Mesenchymal stem cell (in vitro differentiated cells and primary cell): ENCODE data around the gene AGBL5.

Experiments
- DNase-seq: peaks from one replicate; pipeline ENCODE4 v3.0.0-alpha.2; 2013
- H2AFZ ChIP-seq: one replicate; pipeline ENCODE4 v1.6.1; 2013; ENCODE audit warnings: low read depth, mild to moderate bottlenecking, control low read depth, inconsistent platforms, low read length, moderate library complexity
- H2AK5ac ChIP-seq: 2 replicates; pipeline ENCODE4 v1.6.1; 2013; ENCODE audit warnings: low read length, moderate library complexity, mild to moderate bottlenecking, inconsistent platforms; ENCODE audit not compliant: severe bottlenecking
- H2BK120ac ChIP-seq: one replicate; pipeline ENCODE4 v1.6.1; 2013; ENCODE audit warnings: low read depth, mild to moderate bottlenecking, inconsistent platforms, low read length, moderate library complexity
- H2BK12ac ChIP-seq, 2 experiments: one replicate each; pipeline ENCODE4 v1.6.1; 2013; ENCODE audit warnings: inconsistent platforms in 2 of 2, low read length in 2 of 2, mild to moderate bottlenecking in 2 of 2, moderate library complexity in 2 of 2, control low read depth in 1 of 2
- H2BK15ac ChIP-seq: one replicate; pipeline ENCODE4 v1.6.1; 2013; ENCODE audit warnings: mild to moderate bottlenecking, low read depth, inconsistent platforms; ENCODE audit not compliant: poor library complexity, severe bottlenecking
- H2BK5ac ChIP-seq: 2 replicates; pipeline ENCODE4 v1.6.1; 2013; ENCODE audit warnings: low read depth, mild to moderate bottlenecking, low read length, control low read depth, inconsistent platforms; ENCODE audit not compliant: poor library complexity, severe bottlenecking
- H3K14ac ChIP-seq, 2 experiments: one replicate each; pipeline ENCODE4 v1.6.1; 2013; ENCODE audit warnings: inconsistent platforms in 2 of 2, low read length in 2 of 2, control low read depth in 1 of 2, mild to moderate bottlenecking in 1 of 2, moderate library complexity in 1 of 2
- H3K18ac ChIP-seq, 2 experiments: one replicate each; pipeline ENCODE4 v1.6.1; 2013; ENCODE audit warnings: inconsistent platforms in 2 of 2, low read length in 2 of 2, control low read depth in 1 of 2, low read depth in 1 of 2, mild to moderate bottlenecking in 1 of 2
- H3K23ac ChIP-seq, 2 experiments: one replicate each; pipeline ENCODE4 v1.6.1; 2013; ENCODE audit warnings: inconsistent platforms in 2 of 2, low read length in 2 of 2, mild to moderate bottlenecking in 2 of 2, moderate library complexity in 2 of 2, control low read depth in 1 of 2
- H3K27ac ChIP-seq: 2 replicates; pipeline ENCODE4 v1.5.1; 2013; ENCODE audit warnings: mild to moderate bottlenecking, moderate library complexity, low read length, control low read depth, inconsistent platforms; ENCODE audit not compliant: poor library complexity, severe bottlenecking
- H3K27me3 ChIP-seq, 2 experiments: 2 replicates each; pipeline versions ENCODE4 v1.6.1 to v1.7.0; 2013; ENCODE audit warnings: low read length in 2 of 2, mild to moderate bottlenecking in 2 of 2, moderate library complexity in 2 of 2, control low read depth in 1 of 2, inconsistent platforms in 1 of 2; ENCODE audit not compliant: control insufficient read depth in 1 of 2, insufficient read depth in 1 of 2
- H3K36me3 ChIP-seq, 2 experiments: 2 replicates each; pipeline versions ENCODE4 v1.6.1 to v1.7.0; 2013; ENCODE audit warnings: low read length in 2 of 2, control low read depth in 1 of 2, inconsistent platforms in 1 of 2, low read depth in 1 of 2, mild to moderate bottlenecking in 1 of 2; ENCODE audit not compliant: insufficient read depth in 2 of 2, control insufficient read depth in 1 of 2
- H3K4ac ChIP-seq, 2 experiments: one replicate each; pipeline ENCODE4 v1.6.1; 2013; ENCODE audit warnings: inconsistent platforms in 2 of 2, low read length in 2 of 2, mild to moderate bottlenecking in 2 of 2, moderate library complexity in 2 of 2, control low read depth in 1 of 2, low read depth in 1 of 2
- H3K4me1 ChIP-seq: 2 replicates; pipeline ENCODE4 v1.6.1; 2013; ENCODE audit warnings: low read depth, low read length, control low read depth; ENCODE audit not compliant: control insufficient read depth, insufficient read depth
- H3K4me2 ChIP-seq: 2 replicates; pipeline ENCODE4 v1.6.1; 2013; ENCODE audit warnings: low read length, mild to moderate bottlenecking, inconsistent platforms; ENCODE audit not compliant: poor library complexity, severe bottlenecking
- H3K4me3 ChIP-seq, 2 experiments: 2 replicates each; pipeline versions ENCODE4 v1.5.1 to v1.7.0; 2013; ENCODE audit warnings: low read length in 2 of 2, mild to moderate bottlenecking in 2 of 2, control low read depth in 1 of 2, low read depth in 1 of 2; ENCODE audit not compliant: insufficient read depth in 1 of 2
- H3K79me1 ChIP-seq: replicated peaks from 2 replicates; pipeline ENCODE4 v1.6.1; 2013; ENCODE audit warnings: mild to moderate bottlenecking, control low read depth, low read length, inconsistent platforms; ENCODE audit not compliant: poor library complexity, severe bottlenecking
- H3K9ac ChIP-seq: 2 replicates; pipeline ENCODE4 v1.7.0; 2013; ENCODE audit warnings: mild to moderate bottlenecking, low read length, moderate library complexity
- H3K9me3 ChIP-seq: 2 replicates; pipeline ENCODE4 v1.7.0; 2013; ENCODE audit warnings: mild to moderate bottlenecking, low read length; ENCODE audit not compliant: control insufficient read depth
- H4K8ac ChIP-seq: one replicate; pipeline ENCODE4 v1.6.1; 2013; ENCODE audit warnings: inconsistent platforms, mild to moderate bottlenecking, low read length, moderate library complexity
- H4K91ac ChIP-seq: one replicate; pipeline ENCODE4 v1.6.1; 2013; ENCODE audit warnings: mild to moderate bottlenecking, low read length, inconsistent platforms
- WGBS: methylation state at CpG from one replicate; pipeline ENCODE4 v1.1.7; 2013; ENCODE audit warnings: mixed read lengths; 5-methylcytosine and 5-hydroxymethylcytosine counted together

AGBL5 gene

GRCh38 chr2:27009083-27009482 is 42.4 kb upstream of the AGBL5 start:
- peaks cover 0 to 3% of the 10 kb centered on the region in 2 experiments for H3K36me3 ChIP-seq
- H2BK5ac ChIP-seq, result no peak overlapping the region
- H2BK12ac ChIP-seq, result no peak overlapping the region
- H4K91ac ChIP-seq, result no peak overlapping the region
- no peak overlapping the region for H2AK5ac ChIP-seq
- no peak overlapping the region for H3K23ac ChIP-seq
- no peak overlapping the region for H3K4ac ChIP-seq
- H2BK120ac ChIP-seq, result no peak overlapping the region
- H3K4me2 ChIP-seq, result no peak overlapping the region
- H3K4me3 ChIP-seq, result no peak overlapping the region
- peaks cover 0 to 14% of the 10 kb centered on the region in 2 experiments for H3K27me3 ChIP-seq
- H2AFZ ChIP-seq, result no peak overlapping the region
- no peak overlapping the region for H3K18ac ChIP-seq
- H4K8ac ChIP-seq, result no peak overlapping the region
- H3K14ac ChIP-seq, result no peak overlapping the region
- peaks cover 3% of the 10 kb centered on the region for H3K4me1 ChIP-seq
- no peaks in the 10 kb centered on the region for H3K9me3 ChIP-seq
- H3K27ac ChIP-seq, result no peak overlapping the region
- no peak overlapping the region for H3K9ac ChIP-seq
- no peak for DNase-seq
- H2BK15ac ChIP-seq, result no peak overlapping the region
- H3K79me1 ChIP-seq, result no peaks in the 10 kb centered on the region

DNA sequence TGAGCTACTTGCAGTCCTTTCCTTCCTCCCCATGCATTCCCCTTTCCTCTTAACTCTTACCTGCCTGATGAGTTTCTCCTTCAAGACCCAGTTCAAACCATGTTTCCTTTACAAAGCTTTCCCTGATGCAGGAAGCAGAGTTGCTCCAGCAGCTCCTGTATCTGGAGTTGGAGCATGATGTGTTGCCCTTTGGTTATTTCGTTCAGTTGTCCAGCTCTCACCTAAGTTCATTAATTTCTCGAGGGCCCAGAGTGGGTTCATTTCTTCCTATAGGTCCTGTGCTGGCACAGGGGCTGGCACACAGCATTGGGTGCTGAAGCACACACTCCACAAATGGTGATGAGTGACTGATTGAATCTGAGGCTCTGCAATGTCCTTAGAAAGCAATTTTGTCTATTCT is 41.8 kb upstream of the AGBL5 start:
- peaks cover 3% of the 10 kb centered on the region for H3K4me1 ChIP-seq
- H3K9ac ChIP-seq, result no peak overlapping the region
- peak overlapping the region in 1 of 2 experiments; percentile 46 for H2BK12ac ChIP-seq
- peak overlapping the region in 1 of 2 experiments; percentile 76 for H3K4ac ChIP-seq
- DNase-seq, result no peak
- H2BK120ac ChIP-seq, result no peak overlapping the region
- H3K4me2 ChIP-seq, result no peak overlapping the region
- H3K23ac ChIP-seq, result no peak overlapping the region
- no peak overlapping the region for H4K8ac ChIP-seq
- H2AFZ ChIP-seq, result no peak overlapping the region
- H3K4me3 ChIP-seq, result no peak overlapping the region
- no peak overlapping the region for H4K91ac ChIP-seq
- 93% methylated on average over 2 of the region's 2 CpGs for WGBS
- no peaks in the 10 kb centered on the region for H3K79me1 ChIP-seq
- H3K14ac ChIP-seq, result no peak overlapping the region
- no peak overlapping the region for H2BK15ac ChIP-seq
- H3K27ac ChIP-seq, result no peak overlapping the region
- peak overlapping the region in 1 of 2 experiments; percentile 73 for H3K18ac ChIP-seq
- H2AK5ac ChIP-seq, result peak overlapping the region; percentile 38
- H3K36me3 ChIP-seq, result peaks cover 4% of the 10 kb centered on the region in 2 experiments
- H3K9me3 ChIP-seq, result no peaks in the 10 kb centered on the region
- no peak overlapping the region for H2BK5ac ChIP-seq
- H3K27me3 ChIP-seq, result peaks cover 0 to 14% of the 10 kb centered on the region in 2 experiments

DNA sequence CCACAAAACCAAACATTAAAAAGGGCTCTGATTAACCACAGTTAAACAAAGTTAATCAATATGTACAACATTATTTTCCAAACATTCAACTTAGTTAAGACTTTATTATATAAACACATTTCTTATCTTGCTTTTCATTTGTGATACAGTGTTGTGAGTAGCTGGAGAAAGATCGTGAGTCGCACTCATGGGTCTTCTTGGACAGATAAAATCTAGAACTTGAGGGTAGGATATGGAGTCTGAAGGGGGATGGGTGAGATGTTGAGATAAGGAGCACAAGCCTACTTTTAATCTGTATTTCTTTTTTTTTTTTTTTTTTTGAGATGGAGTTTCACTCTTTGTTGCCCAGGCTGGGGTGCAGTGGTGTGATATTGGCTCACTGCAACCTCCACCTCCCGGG is 41.3 kb upstream of the AGBL5 start:
- no peak overlapping the region for H3K9ac ChIP-seq
- H2BK15ac ChIP-seq, result no peak overlapping the region
- no peak overlapping the region for H2BK5ac ChIP-seq
- no peak overlapping the region for H2AK5ac ChIP-seq
- H2BK120ac ChIP-seq, result no peak overlapping the region
- H3K14ac ChIP-seq, result no peak overlapping the region
- no peak overlapping the region for H3K4me2 ChIP-seq
- H3K4me1 ChIP-seq, result peaks cover 3% of the 10 kb centered on the region
- no peak overlapping the region for H3K27ac ChIP-seq
- 45% methylated on average over 2 of the region's 3 CpGs for WGBS
- no peaks in the 10 kb centered on the region for H3K9me3 ChIP-seq
- H3K4ac ChIP-seq, result no peak overlapping the region
- H3K4me3 ChIP-seq, result no peak overlapping the region
- H4K91ac ChIP-seq, result no peak overlapping the region
- H4K8ac ChIP-seq, result no peak overlapping the region
- H2BK12ac ChIP-seq, result no peak overlapping the region
- H3K23ac ChIP-seq, result no peak overlapping the region
- no peak overlapping the region for H2AFZ ChIP-seq
- peak; percentile 25 for DNase-seq
- peaks cover 4% of the 10 kb centered on the region in 2 experiments for H3K36me3 ChIP-seq
- peaks cover 0 to 14% of the 10 kb centered on the region in 2 experiments for H3K27me3 ChIP-seq
- H3K79me1 ChIP-seq, result no peaks in the 10 kb centered on the region
- H3K18ac ChIP-seq, result no peak overlapping the region

GRCh38 chr2:27013738-27014137 is 37.7 kb upstream of the AGBL5 start:
- no peak overlapping the region for H3K23ac ChIP-seq
- no peak overlapping the region for H2AFZ ChIP-seq
- no peak overlapping the region for H2BK12ac ChIP-seq
- no peak overlapping the region for H2BK15ac ChIP-seq
- DNase-seq, result no peak
- H3K18ac ChIP-seq, result no peak overlapping the region
- no peaks in the 10 kb centered on the region for H3K9me3 ChIP-seq
- H2AK5ac ChIP-seq, result no peak overlapping the region
- H3K36me3 ChIP-seq, result peaks cover 4% of the 10 kb centered on the region in 2 experiments
- H3K4ac ChIP-seq, result no peak overlapping the region
- H3K27ac ChIP-seq, result no peak overlapping the region
- H3K4me3 ChIP-seq, result no peak overlapping the region
- H4K8ac ChIP-seq, result no peak overlapping the region
- H3K9ac ChIP-seq, result no peak overlapping the region
- no peak overlapping the region for H3K14ac ChIP-seq
- H2BK120ac ChIP-seq, result no peak overlapping the region
- 99% methylated on average over 4 of the region's 4 CpGs for WGBS
- H2BK5ac ChIP-seq, result no peak overlapping the region
- H3K4me1 ChIP-seq, result peaks cover 8% of the 10 kb centered on the region
- H3K4me2 ChIP-seq, result no peak overlapping the region
- no peak overlapping the region for H4K91ac ChIP-seq
- peaks cover 0 to under 1% of the 10 kb centered on the region in 2 experiments for H3K27me3 ChIP-seq
- H3K79me1 ChIP-seq, result peaks cover 3% of the 10 kb centered on the region
